ENCODE data around the gene C1orf53. TPM values are rescaled to one million over a fixed set of nuclear protein-coding genes. Genes with fewer than 3 reads are reported as not detected.

Gene C1orf53
- total RNA-seq, 4 donors from 2014 or later: 0.83 to 5.4 TPM; not detected in 2

DNA sequence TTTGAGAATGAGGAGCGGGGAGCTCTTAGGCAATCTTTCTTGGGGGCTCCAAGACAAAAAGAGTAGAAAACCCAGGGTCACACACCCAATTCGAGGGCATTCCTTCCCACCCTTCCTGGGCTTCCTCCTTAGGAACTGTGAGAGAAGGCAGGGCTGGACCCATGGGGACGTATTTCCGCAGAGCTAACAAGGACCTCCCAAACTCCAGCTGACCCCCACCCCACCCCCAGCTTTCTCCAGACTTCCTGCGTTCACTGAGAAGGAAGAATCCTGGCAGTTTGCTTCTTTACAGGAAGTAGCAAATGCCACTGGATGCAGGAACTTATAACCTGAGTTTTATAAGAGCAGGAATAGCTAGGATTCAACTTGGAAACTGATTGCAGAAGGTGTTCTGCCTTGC, 12.1 kb downstream of the C1orf53 start:
- H3K4me3 ChIP-seq: no peak overlapping the region
- TF ChIP-seq EP300 (IDR thresholded peaks at IDR 0.05) (no peak), POLR2AphosphoS5 (IDR thresholded peaks at IDR 0.05) (no peak), POLR2A (IDR thresholded peaks at IDR 0.05; ENCODE audit: low read depth) (no peak)
- TF ChIP-seq, protein P1, sequence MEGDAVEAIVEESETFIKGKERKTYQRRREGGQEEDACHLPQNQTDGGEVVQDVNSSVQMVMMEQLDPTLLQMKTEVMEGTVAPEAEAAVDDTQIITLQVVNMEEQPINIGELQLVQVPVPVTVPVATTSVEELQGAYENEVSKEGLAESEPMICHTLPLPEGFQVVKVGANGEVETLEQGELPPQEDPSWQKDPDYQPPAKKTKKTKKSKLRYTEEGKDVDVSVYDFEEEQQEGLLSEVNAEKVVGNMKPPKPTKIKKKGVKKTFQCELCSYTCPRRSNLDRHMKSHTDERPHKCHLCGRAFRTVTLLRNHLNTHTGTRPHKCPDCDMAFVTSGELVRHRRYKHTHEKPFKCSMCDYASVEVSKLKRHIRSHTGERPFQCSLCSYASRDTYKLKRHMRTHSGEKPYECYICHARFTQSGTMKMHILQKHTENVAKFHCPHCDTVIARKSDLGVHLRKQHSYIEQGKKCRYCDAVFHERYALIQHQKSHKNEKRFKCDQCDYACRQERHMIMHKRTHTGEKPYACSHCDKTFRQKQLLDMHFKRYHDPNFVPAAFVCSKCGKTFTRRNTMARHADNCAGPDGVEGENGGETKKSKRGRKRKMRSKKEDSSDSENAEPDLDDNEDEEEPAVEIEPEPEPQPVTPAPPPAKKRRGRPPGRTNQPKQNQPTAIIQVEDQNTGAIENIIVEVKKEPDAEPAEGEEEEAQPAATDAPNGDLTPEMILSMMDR (IDR thresholded peaks at IDR 0.05): no peak
- H3K9me3 ChIP-seq: no peaks in the 10 kb centered on the region
- H3K27me3 ChIP-seq: peaks cover 0 to 100% (median 98%) of the 10 kb centered on the region in 4 donors
- peaks cover 64 to 89% (median 84%) of the 10 kb centered on the region in 4 donors for H3K4me1 ChIP-seq
- intact Hi-C loops (cut with DNase I): no loop called here
- H3K36me3 ChIP-seq: no peaks in the 10 kb centered on the region
- no peak overlapping the region for H3K27ac ChIP-seq (replicated peaks in 1 of 4)
- WGBS: 7% methylated on average over 5 of the region's 5 CpGs
- no peak for DNase-seq (ENCODE audit: extremely low spot score)

DNA sequence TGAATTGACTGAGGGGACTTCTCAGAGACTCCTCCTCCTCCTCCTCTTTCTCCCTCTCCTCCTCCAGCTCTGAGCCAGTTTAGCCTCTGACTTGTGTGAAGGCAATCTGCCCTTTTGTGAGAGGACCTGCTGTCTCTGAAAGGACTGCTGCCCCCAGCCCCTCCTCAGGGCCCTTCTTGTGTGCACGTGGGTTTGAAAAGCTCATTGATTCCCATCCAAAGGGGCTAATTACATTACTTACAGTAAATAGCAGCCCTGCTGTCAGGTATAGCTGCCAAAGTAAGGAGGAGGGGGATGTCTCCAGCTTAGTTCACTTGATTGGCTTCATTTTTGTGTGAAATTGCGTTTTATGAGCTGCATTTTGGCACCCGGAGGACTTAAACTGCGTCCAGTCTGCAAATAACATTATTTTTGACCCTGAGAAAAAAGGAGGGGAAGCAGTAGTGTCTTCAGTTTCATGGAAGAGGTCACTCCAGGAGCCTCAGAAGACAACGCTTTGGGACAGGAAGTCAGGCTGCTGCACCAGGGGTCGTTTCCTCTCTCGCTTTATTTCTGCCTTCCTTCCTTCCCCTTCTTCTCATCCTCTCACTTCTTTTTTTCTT, 12.9 kb downstream of the C1orf53 start:
- 4% methylated on average over 7 of the region's 7 CpGs for WGBS
- intact Hi-C loops (cut with DNase I): no loop called here
- Histone ChIP-seq H3K4me3 (peak overlapping the region; percentile 14 to 38 (median 26)), H3K27ac (replicated peaks in 1 of 4) (no peak overlapping the region), H3K36me3 (no peaks in the 10 kb centered on the region), H3K4me1 (peaks cover 67 to 92% (median 86%) of the 10 kb centered on the region in 4 donors), H3K9me3 (no peaks in the 10 kb centered on the region), H3K27me3 (peaks cover 0 to 100% (median 98%) of the 10 kb centered on the region in 4 donors)
- no peak for TF ChIP-seq POLR2A (IDR thresholded peaks at IDR 0.05; ENCODE audit: low read depth)
- no peak for DNase-seq (ENCODE audit: extremely low spot score)

DNA sequence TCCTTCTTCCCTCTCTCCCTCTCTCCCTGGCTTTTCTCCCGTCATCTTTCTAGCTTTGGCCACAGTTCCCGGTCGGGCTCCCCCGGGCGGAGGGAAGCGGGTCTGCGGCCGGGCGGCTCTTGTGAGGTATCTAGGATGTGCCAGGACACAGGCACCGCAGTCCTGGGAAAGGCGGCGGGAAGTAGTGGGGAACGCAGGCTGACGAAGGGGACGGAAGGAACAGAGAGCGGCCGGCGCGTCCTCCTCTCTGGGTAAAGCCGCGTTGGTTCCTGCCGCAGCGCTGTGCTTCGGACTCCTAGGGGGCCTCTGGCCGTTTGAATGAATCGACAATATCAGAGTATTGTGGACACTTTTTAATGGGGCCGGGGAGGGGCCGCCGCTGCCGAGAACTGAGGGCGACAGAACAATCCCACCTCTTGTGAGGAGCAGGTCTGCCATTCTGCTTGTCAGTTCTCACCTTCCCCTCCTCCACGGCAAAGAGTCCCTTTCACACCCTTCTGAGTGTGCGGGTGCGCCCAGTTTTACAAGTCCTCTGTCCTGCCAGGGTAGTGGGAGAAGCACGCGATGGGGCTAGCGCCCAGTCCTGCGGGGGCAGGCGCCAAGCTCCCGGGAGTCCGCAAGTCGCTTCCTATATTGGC, 13.6 kb downstream of the C1orf53 start:
- peaks cover 61 to 90% (median 84%) of the 10 kb centered on the region in 4 donors for H3K4me1 ChIP-seq
- 2% methylated on average over 41 of the region's 42 CpGs for WGBS
- H3K36me3 ChIP-seq: no peaks in the 10 kb centered on the region
- H3K27ac ChIP-seq (replicated peaks in 1 of 4): no peak overlapping the region
- H3K9me3 ChIP-seq: no peaks in the 10 kb centered on the region
- H3K4me3 ChIP-seq: peak overlapping the region; percentile 14 to 38 (median 26)
- DNase-seq (ENCODE audit: extremely low spot score): no peak
- TF ChIP-seq POLR2AphosphoS5 (IDR thresholded peaks at IDR 0.05) (no peak), POLR2A (IDR thresholded peaks at IDR 0.05; ENCODE audit: low read depth) (no peak), EP300 (IDR thresholded peaks at IDR 0.05) (no peak)
- TF ChIP-seq, protein P1 (IDR thresholded peaks at IDR 0.05): peak; percentile 11 to 49 (median 14)
- intact Hi-C loops (cut with DNase I): no loop called here
- peaks cover 0 to 100% (median 98%) of the 10 kb centered on the region in 4 donors for H3K27me3 ChIP-seq

DNA sequence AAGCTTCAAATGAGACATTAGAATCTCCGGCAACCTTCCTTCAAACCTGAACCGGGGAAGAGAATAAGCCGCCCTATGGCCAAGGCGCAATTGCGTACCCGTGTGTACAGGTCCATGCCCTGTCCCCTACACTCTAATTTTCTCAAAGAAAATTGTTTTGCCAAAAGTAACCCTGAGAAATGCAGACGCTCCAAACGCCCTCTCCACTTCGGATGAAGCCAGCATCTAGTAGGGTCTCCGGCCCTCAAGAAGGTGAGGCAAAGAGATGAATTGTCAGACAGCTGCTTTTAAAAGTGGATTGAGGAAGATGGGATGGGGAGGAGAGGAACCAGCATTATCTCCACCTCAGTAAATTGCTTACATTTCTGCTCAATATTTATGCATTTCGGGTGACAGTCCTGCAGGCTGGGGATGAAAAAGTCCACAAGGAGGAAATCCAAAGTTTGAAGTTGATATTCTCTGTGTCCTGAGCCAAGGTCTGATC, 14.1 kb downstream of the C1orf53 start:
- intact Hi-C loops (cut with DNase I): no loop called here
- H3K4me1 ChIP-seq: peaks cover 55 to 86% (median 81%) of the 10 kb centered on the region in 4 donors
- TF ChIP-seq, protein P1 (IDR thresholded peaks at IDR 0.05): no peak
- TF ChIP-seq POLR2A (IDR thresholded peaks at IDR 0.05; ENCODE audit: low read depth): no peak
- no peak for TF ChIP-seq EP300 (IDR thresholded peaks at IDR 0.05)
- TF ChIP-seq POLR2AphosphoS5 (IDR thresholded peaks at IDR 0.05): no peak
- H3K27ac ChIP-seq (replicated peaks in 1 of 4): no peak overlapping the region
- peaks cover 0 to 100% (median 99%) of the 10 kb centered on the region in 4 donors for H3K27me3 ChIP-seq
- H3K4me3 ChIP-seq: peak overlapping the region in 3 of 4 donors; percentile 14 to 38 (median 28)
- DNase-seq (ENCODE audit: extremely low spot score): no peak
- H3K9me3 ChIP-seq: no peaks in the 10 kb centered on the region
- 5% methylated on average over 11 of the region's 11 CpGs for WGBS
- no peaks in the 10 kb centered on the region for H3K36me3 ChIP-seq
